ENCODE results near the gene ADGRG6. TPM values are rescaled to one million over a fixed set of nuclear protein-coding genes. Genes with fewer than 3 reads are reported as not detected.

Gene ADGRG6
- total and polyA plus RNA-seq, 2 of the 8 experiments (the other 6 are each of a cell fraction or from before 2014, with no cell fraction given), result 1.1 to 6.2 TPM

- Histone ChIP-seq H3K79me2 (ENCODE audit: control insufficient read depth in 1 of 2, insufficient read depth in 2 of 2, low read length in 2 of 2) (no peaks in the 10 kb centered on the region), H3K23ac (ENCODE audit: insufficient read length) (no peak overlapping the region), H2BK120ac (replicated peaks; ENCODE audit: low read depth, low read length) (no peak overlapping the region), H3K23me2 (ENCODE audit: low read depth, low read length) (peaks cover 2% of the 10 kb centered on the region; the same call in 1 of the 2 replicates), H3K14ac (ENCODE audit: insufficient read length) (no peak overlapping the region), H3K18ac (ENCODE audit: extremely low read depth, low read length) (no peak overlapping the region), H4K8ac (ENCODE audit: extremely low read depth, insufficient read depth, low read length) (no peak overlapping the region), H3K4me3 (ENCODE audit: extremely low read depth in 1 of 4, insufficient read depth in 2 of 4, low read depth in 3 of 4, low read length in 4 of 4) (no peak overlapping the region), H3K27me3 (replicated peaks in 1 of 4; ENCODE audit: control insufficient read depth in 3 of 4, extremely low read depth in 1 of 4, insufficient read depth in 3 of 4, low read length in 3 of 4) (peaks cover 0 to 1% (median 0%) of the 10 kb centered on the region in 4 experiments; a peak in 1 of 7 replicates), H3K56ac (replicated peaks; ENCODE audit: insufficient read length, low read depth, low read length) (no peak overlapping the region), H2AK5ac (ENCODE audit: low read depth, low read length) (no peak overlapping the region), H3K27ac (ENCODE audit: low read depth, low read length) (no peak overlapping the region), H2BK12ac (ENCODE audit: low read depth, low read length) (no peak overlapping the region), H2BK5ac (ENCODE audit: low read depth, low read length) (no peak overlapping the region), H2BK15ac (ENCODE audit: low read length) (no peak overlapping the region), H2AFZ (ENCODE audit: low read length) (no peak overlapping the region), H4K5ac (ENCODE audit: insufficient read length, low read depth, low read length) (no peak overlapping the region), H3K79me1 (ENCODE audit: low read depth, low read length) (no peaks in the 10 kb centered on the region), H2BK20ac (ENCODE audit: low read length) (no peak overlapping the region), H3K9ac (replicated peaks in 1 of 4; ENCODE audit: extremely low read depth in 1 of 4, low read depth in 3 of 4, low read length in 3 of 4) (no peak overlapping the region), H4K20me1 (replicated peaks in 1 of 2; ENCODE audit: control insufficient read depth in 1 of 2, insufficient read depth in 2 of 2, low read length in 2 of 2) (no peaks in the 10 kb centered on the region), H3K4me1 (replicated peaks in 1 of 4; ENCODE audit: control insufficient read depth in 3 of 4, insufficient read depth in 4 of 4, low read length in 3 of 4) (no peaks in the 10 kb centered on the region), H3K9me3 (ENCODE audit: insufficient read depth in 2 of 2, low read depth in 1 of 2, low read length in 1 of 2) (no peaks in the 10 kb centered on the region), H4K91ac (replicated peaks; ENCODE audit: insufficient read length, low read length) (no peak overlapping the region), H3K4ac (replicated peaks; ENCODE audit: insufficient read length, low read depth, low read length) (no peak overlapping the region), H3K4me2 (ENCODE audit: insufficient read depth in 1 of 2, low read depth in 2 of 2, low read length in 2 of 2) (no peak overlapping the region), H3K36me3 (ENCODE audit: control insufficient read depth in 2 of 4, insufficient read depth in 4 of 4, low read length in 3 of 4) (no peaks in the 10 kb centered on the region)
- no peak for FAIRE-seq
- POLR2A ChIA-PET (ENCODE audit: partially characterized antibody), result no interaction called here
- no peak for DNase-seq (ENCODE audit: low read depth in 1 of 2, low spot score in 2 of 2)
- CTCF ChIA-PET (ENCODE audit: partially characterized antibody), result interaction anchor here (0.9 to 3.8 kb wide), 3 partner anchors 14 to 121 kb away, joined by 3 to 9 read pairs (median 3); no protein-coding TSS in a partner anchor
- WGBS, 2 experiments (ENCODE audit: extremely low coverage in 1 of 2, insufficient coverage in 1 of 2, insufficient read length in 1 of 2, insufficient replicate concordance in 2 of 2, low coverage in 1 of 2, low lambda C conversion rate in 2 of 2, missing lambda C conversion rate in 1 of 2), result 88% methylated on average over 4 of the region's 4 CpGs; no CpG with 5 or more reads in 1 of the 2 experiments
- TF ChIP-seq RXRA (IDR thresholded peaks at IDR 0.05; ENCODE audit: insufficient read depth, low read depth, low read length), result no peak
- TF ChIP-seq CBX5 (IDR thresholded peaks at IDR 0.05; ENCODE audit: low read depth, low read length), result no peak
- no peak for TF ChIP-seq BRCA1 (IDR thresholded peaks at IDR 0.05; ENCODE audit: low read depth, low read length)
- no peak for TF ChIP-seq ZNF274 (IDR thresholded peaks at IDR 0.05; ENCODE audit: borderline replicate concordance, extremely low read depth, low read length)
- no peak for TF ChIP-seq MAX (IDR thresholded peaks at IDR 0.05)
- no peak for TF ChIP-seq EGR1 (IDR thresholded peaks at IDR 0.05; ENCODE audit: borderline replicate concordance, low read depth, low read length)
- TF ChIP-seq NRF1 (IDR thresholded peaks at IDR 0.05; ENCODE audit: low read depth, low read length), result no peak
- TF ChIP-seq NANOG (IDR thresholded peaks at IDR 0.05; ENCODE audit: insufficient read depth, low read depth, low read length, poor library complexity, severe bottlenecking), result no peak
- no peak for TF ChIP-seq CHD1 (IDR thresholded peaks at IDR 0.05; ENCODE audit: low read depth, low read length)
- TF ChIP-seq CEBPB (IDR thresholded peaks at IDR 0.05; ENCODE audit: low read depth, low read length), result no peak
- no peak for TF ChIP-seq GABPA (IDR thresholded peaks at IDR 0.05; ENCODE audit: borderline replicate concordance, insufficient read depth, low read length)
- no peak for TF ChIP-seq SUZ12 (IDR thresholded peaks at IDR 0.05; ENCODE audit: low read length)
- TF ChIP-seq SIN3A (conservative IDR thresholded peaks at IDR 0.05 in 1 of 2, IDR thresholded peaks at IDR 0.05 in 1 of 2; ENCODE audit: low read depth in 1 of 2, low read length in 2 of 2), result no peak
- no peak for TF ChIP-seq CHD2 (IDR thresholded peaks at IDR 0.05; ENCODE audit: low read length)
Observed at GRCh38 chr6:142266060-142266459, 35.7 kb upstream of the ADGRG6 start.

Data from H1 (cell line).